ENCODE measurements around the gene GRIK5. TPM values are rescaled to one million over a fixed set of nuclear protein-coding genes. Genes with fewer than 3 reads are reported as not detected.

The GRIK5 gene
- polyA plus RNA-seq, 1 experiment, result 0.06 TPM

- TF ChIP-seq CTCF (IDR thresholded peaks at IDR 0.05; ENCODE audit: insufficient read depth, low read depth, low read length), result no peak
- POLR2A ChIA-PET, result no interaction called here
- peaks cover 10% of the 10 kb centered on the region for H3K27me3 ChIP-seq (ENCODE audit: control insufficient read depth, insufficient read depth, low read length)
- CTCF ChIA-PET, result no interaction called here
- no peak for DNase-seq (ENCODE audit: low read depth)
- no peaks in the 10 kb centered on the region for H3K36me3 ChIP-seq (ENCODE audit: control insufficient read depth, insufficient read depth, low read length)
- H3K4me3 ChIP-seq (ENCODE audit: low read depth, low read length), result no peak overlapping the region
Measured at GRCh38 chr19:41990028-41990427, 80.0 kb downstream of the GRIK5 start.

- no peak for DNase-seq (ENCODE audit: low read depth)
- H3K27me3 ChIP-seq (ENCODE audit: control insufficient read depth, insufficient read depth, low read length), result peaks cover 10% of the 10 kb centered on the region
- POLR2A ChIA-PET, result no interaction called here
- CTCF ChIA-PET, result no interaction called here
- no peak overlapping the region for H3K4me3 ChIP-seq (ENCODE audit: low read depth, low read length)
- no peaks in the 10 kb centered on the region for H3K36me3 ChIP-seq (ENCODE audit: control insufficient read depth, insufficient read depth, low read length)
- no peak for TF ChIP-seq CTCF (IDR thresholded peaks at IDR 0.05; ENCODE audit: insufficient read depth, low read depth, low read length)
Measured at GRCh38 chr19:41988947-41989346, 81.1 kb downstream of the GRIK5 start.

GRCh38 chr19:41987141-41987860 lies 82.7 kb downstream of the GRIK5 start:
- ChIA-PET POLR2A (no interaction called here), CTCF (interaction anchor here (1.2 kb wide), 1 partner anchor 48 kb away, joined by 3 read pairs; no protein-coding TSS in a partner anchor)
- no peaks in the 10 kb centered on the region for H3K36me3 ChIP-seq (ENCODE audit: control insufficient read depth, insufficient read depth, low read length)
- no peak for TF ChIP-seq CTCF (IDR thresholded peaks at IDR 0.05; ENCODE audit: insufficient read depth, low read depth, low read length)
- DNase-seq (ENCODE audit: low read depth), result no peak
- no peak overlapping the region for H3K4me3 ChIP-seq (ENCODE audit: low read depth, low read length)
- H3K27me3 ChIP-seq (ENCODE audit: control insufficient read depth, insufficient read depth, low read length), result peaks cover 6% of the 10 kb centered on the region; the same call in 1 of the 2 replicates

GRCh38 chr19:41984961-41985360 lies 85.0 kb downstream of the GRIK5 start:
- H3K36me3 ChIP-seq (ENCODE audit: control insufficient read depth, insufficient read depth, low read length), result no peaks in the 10 kb centered on the region
- TF ChIP-seq CTCF (IDR thresholded peaks at IDR 0.05; ENCODE audit: insufficient read depth, low read depth, low read length), result no peak
- CTCF ChIA-PET, result no interaction called here

GRCh38 chr19:41981724-41982123 lies 88.3 kb downstream of the GRIK5 start:
- H3K27me3 ChIP-seq (ENCODE audit: control insufficient read depth, insufficient read depth, low read length), result no peaks in the 10 kb centered on the region
- DNase-seq (ENCODE audit: low read depth), result no peak
- H3K4me3 ChIP-seq (ENCODE audit: low read depth, low read length), result no peak overlapping the region
- H3K36me3 ChIP-seq (ENCODE audit: control insufficient read depth, insufficient read depth, low read length), result no peaks in the 10 kb centered on the region
- ChIA-PET POLR2A (no interaction called here), CTCF (no interaction called here)
- no peak for TF ChIP-seq CTCF (IDR thresholded peaks at IDR 0.05; ENCODE audit: insufficient read depth, low read depth, low read length)

More at GRCh38 chr19:41984961-41985360, 85.0 kb downstream of the GRIK5 start:
- Histone ChIP-seq H3K27me3 (ENCODE audit: control insufficient read depth, insufficient read depth, low read length) (0 out of 2 replicates have a peak, but pooled peaks cover 2% of the 10 kb centered on the region), H3K4me3 (ENCODE audit: low read depth, low read length) (no peak overlapping the region)
- POLR2A ChIA-PET, result no interaction called here
- no peak for DNase-seq (ENCODE audit: low read depth)

Data from BJ (cell line).